NCI-H1436 (cell line): ENCODE results near the gene MAP7D1.

ENCODE experiments used
- DNase-seq: peaks from one replicate; lab custom pipeline; 2025; lab: John Stamatoyannopoulos, UW

The MAP7D1 gene

DNA sequence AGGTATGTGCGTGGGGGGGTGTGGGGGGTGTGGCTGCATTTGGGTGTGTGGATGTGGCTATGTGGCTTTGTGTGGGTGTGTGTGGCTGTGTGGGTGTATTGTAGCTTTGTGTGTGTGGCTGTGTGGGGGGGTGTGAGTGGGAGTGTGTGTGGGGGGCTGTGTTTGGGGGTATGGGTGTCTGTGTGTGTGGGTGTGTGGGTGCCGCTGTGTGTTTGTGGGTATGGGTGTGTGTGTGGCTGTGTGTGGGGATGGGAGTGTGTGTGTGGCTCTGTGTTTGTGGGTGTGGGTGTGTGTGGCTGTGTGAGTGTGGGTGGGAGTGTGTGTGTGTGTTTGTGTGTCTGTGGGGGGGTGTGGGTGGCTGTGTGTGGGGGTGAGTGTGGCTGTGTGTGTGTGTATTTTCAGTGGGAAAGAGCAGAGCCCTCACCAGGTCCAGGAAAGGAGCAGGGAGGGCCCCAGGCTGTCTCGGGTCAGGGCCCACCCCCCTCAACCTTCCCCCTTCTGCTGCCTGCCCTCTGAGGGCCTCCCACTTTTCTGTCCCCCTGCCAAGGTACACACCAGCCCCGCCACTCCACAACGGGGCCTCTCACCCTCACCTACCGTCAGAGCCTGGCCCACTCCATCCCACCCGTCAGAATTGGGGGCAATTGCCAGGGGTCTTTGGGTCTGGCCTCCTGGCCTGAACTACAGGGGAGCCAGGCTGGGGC lies 29.0 kb upstream of the MAP7D1 start:
- no peak for DNase-seq

DNA sequence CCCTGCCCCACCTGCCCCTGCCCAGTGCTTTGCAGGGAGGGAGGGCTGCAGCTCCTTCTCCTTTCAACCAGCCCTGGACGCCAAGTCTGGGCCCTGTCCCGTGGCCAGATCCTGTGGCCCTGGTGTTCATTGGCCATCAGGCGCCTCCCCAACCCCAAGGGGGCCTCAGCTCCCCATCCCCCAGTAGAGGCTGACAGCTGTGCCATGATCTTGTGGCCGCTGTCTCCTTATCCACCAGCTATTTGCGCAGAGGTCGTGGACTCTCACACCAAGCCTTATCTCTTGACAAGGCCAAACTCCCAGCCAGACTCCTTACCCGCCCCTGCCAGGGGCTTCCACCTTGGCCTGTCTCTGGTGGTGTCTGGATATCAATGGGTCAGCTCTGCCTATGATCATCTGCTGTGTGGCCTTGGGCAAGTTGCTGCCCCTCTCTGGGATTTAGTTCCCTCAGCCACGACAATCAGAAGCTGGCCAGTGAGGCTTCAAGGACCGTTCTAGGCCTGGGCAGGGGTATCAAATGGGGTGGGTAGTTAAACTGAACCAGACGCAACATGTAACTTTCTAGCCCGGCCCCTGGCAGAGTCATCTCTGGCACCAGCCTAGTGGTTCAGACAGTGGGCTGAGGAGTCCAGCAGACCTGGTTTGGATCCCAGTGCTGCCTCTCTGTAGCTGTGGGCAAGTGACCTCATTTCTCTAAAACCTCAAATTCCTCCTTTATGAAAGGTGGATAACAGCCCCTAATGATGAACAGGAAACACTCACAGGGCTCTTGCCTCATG lies 27.6 kb upstream of the MAP7D1 start:
- no peak for DNase-seq

DNA sequence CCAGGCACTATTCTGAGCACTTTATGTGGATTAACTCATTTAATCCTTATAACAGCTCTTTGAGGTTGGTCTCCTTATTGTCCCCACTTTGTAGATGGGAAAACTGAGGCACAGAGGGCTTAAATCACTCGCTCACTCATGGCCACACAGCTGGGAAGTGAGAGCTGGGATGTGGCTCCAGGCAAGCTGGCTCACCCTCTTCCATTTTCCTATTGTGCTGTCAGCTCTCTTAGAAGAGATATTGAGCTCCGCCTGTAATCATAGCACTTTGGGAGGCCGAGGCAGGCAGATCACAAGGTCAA lies 27.1 kb upstream of the MAP7D1 start:
- DNase-seq = no peak

DNA sequence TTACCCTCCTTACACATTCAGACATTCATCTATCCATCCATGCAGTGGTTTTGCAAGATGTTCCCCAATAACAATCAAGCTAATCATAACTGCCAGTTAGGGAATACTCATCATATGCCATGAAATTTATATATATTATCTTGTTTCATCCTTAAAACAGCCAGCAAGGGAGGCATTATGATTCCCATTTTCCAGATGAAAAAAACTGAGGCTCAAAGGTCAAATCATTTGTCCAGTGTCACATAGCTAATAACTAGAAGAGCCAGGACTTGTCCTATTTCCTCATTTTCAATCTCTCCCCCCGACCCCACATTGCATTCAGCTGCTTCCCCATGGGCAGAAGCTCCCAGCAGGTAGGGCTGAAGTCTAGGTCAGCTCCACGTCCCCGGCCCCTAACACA lies 23.9 kb upstream of the MAP7D1 start:
- DNase-seq = no peak

DNA sequence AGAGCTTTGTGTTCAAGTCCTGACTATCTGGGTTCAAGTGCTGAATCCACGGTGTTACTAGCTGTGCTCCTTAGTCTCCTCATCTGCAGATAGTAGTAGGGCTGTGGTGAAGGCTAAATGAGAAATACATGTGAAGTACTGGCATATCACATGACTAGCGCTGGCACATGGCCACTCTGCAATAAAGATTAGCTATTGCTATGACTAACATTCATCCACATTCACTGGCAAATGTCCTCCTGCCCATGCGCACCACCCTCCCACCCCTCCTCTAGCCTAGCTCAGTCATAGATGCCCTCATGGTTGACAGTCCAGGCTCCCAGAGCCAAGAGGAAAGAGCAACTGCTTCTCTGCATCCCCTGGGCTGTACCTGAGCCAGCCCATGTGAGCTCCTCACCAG lies 22.5 kb upstream of the MAP7D1 start:
- DNase-seq = no peak

DNA sequence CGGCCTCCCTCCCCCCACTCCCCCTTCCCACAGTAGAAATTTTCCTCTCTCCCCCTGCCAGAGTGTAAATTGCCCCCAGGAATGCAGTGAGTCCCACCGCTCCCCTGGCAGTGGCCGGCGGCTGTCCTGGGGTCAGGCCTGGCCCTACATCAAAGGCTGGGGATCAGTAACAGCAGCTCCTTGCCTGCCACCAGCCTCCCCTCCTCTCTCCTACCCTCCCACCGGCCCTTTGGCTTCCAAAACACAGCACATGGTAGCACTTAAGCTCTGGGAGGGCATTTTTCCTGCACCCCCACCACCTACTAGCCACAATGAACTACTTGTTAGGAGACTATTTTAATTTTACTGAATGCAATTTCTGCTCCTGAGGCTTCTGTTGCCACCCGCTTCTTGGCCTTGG lies 21.9 kb upstream of the MAP7D1 start:
- no peak for DNase-seq

DNA sequence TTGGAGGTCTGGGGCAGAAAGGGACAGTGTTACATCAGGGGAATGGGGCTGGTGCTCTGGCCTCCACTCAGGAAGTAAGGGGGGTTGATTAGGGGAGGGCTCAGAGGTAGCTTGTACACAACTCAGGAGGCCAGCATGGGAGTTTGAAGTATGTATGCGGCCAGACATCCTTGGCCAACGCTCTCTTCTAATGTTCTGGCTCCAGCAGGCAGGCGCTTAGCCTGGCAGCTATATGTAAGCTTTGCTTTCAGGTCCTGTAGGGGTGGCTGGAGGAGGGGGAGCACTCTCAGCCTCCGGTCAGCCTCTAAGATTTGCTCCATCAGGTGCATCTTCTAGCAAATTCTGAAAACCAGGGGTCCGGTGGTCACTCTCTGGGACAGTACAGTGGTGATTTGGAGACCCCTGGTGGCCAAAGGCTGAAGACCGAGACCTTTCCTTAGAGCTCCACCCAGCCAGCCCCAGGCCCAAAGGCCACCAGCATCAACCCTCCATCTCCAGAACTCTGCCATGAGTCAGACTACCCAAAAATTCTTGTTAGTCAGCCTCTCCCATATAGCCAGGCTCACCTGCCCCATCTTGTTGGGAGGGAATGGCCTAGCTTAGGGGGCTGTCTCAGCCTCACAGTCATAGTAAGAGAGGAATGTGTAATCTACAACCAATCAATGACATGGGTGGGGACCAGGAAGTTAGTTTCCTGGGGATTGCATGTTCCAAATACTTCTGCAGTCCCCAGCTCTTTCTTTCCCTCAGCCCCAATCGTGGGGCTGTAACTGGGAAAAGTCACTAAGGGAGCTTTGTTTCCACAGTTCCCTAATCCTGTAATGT lies 21.2 kb upstream of the MAP7D1 start:
- DNase-seq = peak; percentile 27

DNA sequence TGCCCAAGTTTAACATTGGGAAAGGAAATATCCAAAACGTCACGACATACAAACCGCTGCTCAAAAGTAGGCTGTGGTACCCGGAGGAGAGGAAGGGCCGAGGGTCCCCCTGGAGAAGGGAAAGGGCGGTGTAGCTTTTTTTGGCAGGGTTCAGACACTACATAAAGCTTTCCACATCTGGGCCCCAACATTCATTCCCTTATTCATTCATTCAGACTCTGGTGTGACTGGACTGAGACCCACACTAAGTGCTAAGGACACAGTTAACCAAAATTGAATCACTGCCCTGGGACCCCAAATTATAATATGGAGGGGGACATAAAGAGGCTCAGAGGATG lies 20.7 kb upstream of the MAP7D1 start:
- no peak for DNase-seq

DNA sequence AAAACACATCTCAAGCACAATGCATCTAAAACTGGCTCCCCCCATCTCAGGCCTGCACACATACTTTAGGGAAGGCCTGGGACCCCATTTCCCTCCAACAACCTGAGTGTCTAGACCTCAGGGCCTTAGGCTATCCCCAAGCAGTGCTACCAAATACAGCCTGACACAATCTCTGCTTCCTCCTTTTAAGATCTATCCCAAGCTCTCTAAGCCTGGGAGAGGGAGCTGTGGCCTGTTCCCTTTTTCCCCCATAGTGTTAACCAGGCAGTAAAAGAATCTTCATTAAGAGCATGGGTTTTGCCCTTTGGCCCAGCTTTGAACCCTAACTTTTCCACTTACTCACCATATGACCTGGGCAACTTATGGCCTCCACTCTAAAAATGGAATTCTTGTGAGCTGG lies 20.2 kb upstream of the MAP7D1 start:
- no peak for DNase-seq

DNA sequence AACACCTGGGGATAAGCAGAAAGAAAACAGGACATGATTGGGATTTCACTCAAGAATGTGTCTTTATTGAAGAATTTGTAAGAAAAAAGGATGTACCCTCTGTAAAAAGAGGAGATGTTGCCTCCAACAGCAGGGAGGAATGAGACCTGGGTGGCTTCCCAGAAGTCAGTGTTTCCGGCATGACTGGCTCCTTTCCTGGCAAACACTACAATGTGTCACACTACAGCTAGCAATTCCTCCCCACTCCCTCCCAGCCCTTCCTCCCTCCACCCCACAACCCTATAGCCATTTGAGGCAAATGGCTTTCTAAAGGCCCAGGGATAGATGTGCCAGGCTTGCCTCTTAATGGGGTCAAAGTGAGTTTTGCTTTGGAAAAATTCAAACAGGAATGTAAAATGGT lies 19.4 kb upstream of the MAP7D1 start:
- no peak for DNase-seq

DNA sequence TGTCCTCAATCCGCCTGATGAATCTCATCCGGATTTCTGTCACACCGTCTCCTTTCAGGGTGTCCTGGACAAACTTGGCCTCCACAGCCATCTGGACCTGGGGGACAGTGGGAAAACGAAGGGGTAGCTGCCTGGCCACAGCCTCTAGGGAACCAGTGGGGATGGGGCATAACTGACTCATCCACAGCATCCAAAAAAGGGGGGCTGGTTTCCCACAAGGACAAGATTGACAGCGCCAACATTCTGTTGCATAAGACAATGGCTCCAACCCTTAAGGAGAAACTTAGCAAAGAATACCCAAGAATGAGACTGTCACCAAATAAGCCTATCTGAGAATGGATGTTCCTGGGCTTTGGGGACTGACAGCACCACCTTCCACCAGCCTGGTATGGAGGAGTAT lies 18.7 kb upstream of the MAP7D1 start:
- DNase-seq = no peak

DNA sequence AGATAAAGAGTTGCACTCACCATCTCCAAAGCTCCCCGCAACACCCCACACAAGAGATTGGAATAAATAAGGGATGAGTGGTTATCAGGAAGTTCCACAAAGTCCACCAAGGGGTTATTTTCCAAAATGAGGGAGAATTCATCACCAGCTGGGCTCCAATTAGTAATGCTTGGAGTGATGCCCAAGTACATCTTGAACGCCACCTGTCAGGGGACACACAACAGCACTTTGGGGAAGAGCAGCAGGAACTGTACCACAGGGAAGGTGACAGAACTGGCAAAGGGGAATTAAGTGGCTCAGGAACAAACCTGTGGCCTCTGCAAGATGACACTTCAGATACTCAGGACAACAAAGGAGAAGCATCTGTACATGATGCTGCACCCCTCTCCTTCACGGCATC lies 18.2 kb upstream of the MAP7D1 start:
- DNase-seq = no peak

DNA sequence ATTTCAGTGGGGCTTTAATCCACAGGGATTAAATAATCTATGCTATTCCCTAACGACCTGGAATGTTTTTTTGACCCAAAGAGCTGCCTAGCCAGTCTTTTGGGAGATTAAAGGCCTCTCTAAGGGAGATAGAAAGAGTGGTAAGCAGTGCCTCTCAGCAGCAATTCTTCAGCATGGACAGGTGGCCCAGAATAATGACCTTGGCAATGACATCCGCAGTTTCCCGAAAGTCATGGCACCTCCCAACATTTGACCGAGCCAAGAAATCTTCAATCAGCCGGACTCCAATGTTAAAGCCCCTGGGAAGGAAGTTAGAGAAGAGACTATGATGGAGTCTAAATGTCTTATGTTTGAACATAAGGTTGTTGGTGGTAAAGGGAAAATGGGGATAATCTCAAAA lies 16.4 kb upstream of the MAP7D1 start:
- no peak for DNase-seq

DNA sequence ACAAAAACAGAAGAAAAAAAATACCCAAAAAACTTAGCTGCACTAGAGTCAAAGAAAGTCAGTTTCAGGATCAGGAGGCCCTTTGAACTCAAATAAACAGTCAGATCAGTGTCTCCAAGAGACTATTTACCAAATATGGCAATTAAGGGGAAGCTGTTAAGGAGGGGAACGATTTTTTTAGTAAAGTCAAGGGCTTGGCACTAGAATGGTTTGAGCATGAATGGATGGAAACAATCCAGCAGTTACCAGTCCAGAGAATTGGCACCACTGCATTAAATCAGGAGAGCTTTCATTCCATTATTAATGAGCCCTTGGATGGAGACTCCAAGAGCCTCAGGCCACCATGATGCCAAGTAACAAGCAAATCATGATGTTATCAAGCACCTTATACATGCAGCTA lies 13.8 kb upstream of the MAP7D1 start:
- no peak for DNase-seq

DNA sequence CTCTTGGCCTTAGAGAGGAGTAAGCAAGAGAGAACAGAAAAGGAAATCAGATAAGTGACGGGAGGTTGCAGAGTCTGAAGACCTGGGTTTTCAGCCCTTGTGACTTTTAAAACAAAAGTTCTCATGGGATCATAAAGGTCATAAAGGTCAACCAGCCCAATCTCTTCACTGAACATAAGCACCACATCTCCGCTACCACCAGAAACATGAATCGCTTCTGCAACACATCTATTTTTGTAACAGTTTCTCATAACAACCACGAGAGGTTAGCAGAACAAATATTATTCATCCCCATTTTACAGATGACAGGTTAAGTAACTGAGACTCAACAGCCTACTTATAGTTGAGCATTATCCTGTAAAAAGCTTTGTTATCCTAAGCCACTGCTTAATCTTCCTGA lies 12.5 kb upstream of the MAP7D1 start:
- DNase-seq = no peak

DNA sequence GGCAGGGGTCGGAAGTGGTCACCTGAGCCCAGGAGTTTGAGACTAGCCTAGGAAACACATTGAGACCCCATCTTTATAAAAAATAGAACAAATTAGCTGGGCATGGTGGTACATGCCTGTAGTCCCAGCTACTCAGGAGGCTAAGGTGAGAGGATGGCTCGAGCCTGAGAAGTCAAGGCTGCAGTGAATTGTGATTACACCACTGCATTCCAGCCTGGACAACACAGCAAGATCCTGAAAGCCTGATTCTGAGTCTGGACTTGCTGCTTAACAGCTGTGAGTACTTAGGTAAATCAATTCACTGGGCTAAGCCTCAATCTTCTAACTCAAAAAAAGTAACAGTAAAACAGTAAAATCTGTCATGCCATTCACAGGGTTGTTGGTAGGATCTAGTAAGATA lies 11.5 kb upstream of the MAP7D1 start:
- DNase-seq = no peak

DNA sequence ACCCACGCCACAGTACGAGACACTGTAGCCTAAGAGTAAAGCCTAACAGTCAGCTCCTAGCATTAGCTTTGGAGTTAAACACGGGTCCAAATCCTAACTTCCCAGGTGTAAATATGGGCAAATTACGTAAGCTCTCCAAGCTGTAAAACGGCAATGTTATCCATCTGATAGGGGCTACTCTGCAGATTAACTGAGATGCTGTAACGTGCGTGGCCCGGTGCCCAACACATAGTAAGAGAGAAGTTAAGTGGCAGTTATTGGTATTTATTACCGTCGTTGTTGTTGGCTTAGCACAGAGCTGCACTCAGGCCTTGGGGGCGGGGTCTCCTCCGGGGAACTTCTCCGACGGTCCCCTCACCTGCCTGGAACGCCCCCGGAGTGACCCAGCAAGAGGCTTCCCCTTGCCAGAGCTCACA lies 7.1 kb upstream of the MAP7D1 start:
- no peak for DNase-seq

DNA sequence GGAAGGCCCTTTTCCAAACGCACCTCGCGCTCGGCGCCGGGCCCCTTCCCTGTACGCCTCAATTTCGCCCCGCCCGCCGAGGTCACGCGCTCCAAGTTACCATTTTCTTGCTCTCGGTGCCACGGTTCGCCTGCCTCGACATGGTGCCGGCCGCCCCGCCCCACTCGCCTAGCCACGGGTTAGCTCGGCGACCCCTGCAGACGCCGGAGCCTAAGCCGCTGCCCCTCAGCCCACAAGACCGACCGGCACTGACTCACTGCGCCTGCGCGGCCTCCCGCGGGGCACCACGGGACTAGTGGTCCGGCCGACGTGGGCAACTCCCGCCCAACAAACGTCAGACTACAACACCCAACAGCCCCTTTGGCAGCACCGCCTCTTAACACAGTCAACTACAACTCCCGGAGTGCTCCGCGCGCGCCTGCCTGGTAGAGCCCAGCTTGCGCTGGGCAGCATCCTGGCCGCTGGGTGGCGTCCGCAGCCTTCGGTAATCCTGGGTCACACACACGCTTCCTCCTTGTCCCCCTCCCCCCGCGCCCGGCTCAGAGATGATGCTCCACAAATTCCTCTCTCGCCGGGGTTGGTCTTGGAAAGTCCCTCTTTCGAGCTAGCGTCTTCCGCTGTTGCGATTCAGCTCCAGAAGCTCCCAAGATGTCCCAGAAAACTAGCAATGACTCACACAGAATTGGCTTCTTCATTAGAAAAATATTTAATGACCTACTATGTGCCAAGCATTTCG lies 6.6 kb upstream of the MAP7D1 start, which contains the start of gene TRAPPC3:
Gene TRAPPC3, minus strand, starts transcription at position 250 of the 736 bp plus-strand sequence. Its CDS starts 108 bp downstream, at position 142.
- DNase-seq = peak; percentile 99

DNA sequence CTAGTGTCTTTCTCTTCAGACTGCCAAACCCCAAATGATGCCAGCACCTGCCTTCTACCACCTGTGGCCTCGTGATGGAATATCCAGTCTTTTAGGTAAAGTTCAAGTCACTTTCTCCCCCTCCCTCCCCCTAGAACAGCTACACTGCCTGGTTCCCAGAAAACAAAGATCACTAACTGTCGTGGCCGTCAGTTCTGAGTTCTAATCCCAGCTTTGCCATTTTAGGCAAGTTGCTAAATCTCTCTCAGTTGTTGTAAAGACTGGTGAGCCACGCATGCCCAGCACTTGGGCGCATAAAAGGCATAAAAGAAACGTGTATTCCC lies 6.0 kb upstream of the MAP7D1 start:
- no peak for DNase-seq

DNA sequence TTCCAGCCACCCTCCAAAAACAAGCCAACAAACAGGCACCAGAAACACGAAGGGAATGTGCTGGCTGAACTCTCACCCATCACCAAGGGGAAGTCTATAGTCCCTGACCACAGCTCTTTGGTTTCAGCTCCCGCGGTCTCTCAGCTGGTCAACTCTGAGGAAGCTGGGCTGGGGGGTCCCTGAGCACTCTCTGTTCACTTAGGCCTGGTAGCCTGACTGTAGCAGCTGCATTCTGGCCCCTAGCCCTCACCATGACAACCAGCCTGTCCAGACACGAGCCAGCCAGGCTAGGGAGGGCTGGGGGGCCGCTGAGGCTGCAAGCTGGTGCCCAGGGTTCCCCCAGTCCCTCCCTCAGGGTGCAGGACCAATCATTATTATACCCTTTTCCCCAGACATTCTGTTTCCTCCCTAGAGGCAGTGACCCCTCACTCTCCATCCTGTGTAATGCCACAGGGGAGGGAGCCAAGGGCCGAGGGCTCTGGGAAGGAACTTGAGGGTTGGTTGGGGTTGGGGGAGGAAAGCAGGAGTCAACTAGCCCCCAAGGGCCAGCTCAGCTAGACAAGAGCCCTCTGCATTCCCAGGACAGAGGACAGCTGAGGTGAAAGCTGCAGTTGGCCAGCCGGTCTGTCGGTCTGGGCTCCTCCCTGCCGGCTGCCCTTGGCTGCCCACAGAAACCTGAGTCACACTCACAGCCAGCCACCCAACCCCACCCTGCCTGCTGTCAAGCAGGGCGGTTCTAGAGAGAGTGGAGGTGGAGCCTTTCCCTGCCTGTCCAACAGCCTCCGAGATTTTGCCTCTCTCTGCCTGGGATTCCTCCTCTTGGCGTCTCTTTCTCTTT lies 5.4 kb upstream of the MAP7D1 start:
- DNase-seq = peak; percentile 66

DNA sequence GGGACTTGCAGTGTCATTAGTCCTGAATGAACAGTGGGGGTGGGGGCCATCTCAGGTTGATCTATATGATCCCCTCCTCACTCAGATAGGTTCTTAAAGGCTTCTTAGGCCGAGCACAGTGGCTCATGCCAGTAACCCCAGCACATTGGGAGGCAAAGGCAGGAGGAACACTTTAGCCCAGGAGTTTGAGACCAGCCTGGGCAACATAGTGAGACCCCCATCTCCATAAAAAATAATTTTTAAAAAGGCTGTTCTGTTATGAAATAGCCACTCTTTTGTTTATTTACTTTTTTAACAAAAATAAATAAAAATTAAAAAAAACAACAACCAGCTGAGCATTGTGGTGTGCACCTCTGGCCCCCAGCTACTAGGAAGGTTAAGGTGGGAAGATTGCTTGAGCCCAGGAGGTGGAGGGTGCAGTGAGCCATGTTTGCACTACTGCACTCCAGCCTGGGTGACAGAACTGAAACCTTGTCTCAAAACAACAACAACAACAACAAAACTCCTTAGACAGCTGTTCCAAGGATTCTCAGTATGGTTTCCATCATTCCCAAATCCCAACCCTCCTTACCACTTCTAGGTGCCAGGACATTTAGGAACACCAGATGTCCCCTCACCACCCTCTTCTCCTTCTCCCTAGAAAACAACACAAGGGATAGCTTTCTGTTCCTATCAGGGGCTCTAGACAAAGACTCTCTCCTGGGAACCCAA lies 4.7 kb upstream of the MAP7D1 start:
- no peak for DNase-seq
